HG02759 (cell line): ENCODE data around the gene FRMD4A.
"Not testable (repeated sequence)": the region's sequence is repeated elsewhere in the genome, so short reads cannot be mapped to it uniquely, and the experiment has no call there.

Source experiments
- ATAC-seq: cut with Tn5 transposase; IDR thresholded peaks from one replicate; pipeline ENCODE4 v1.9.1; 2021; ENCODE audit warnings: mild to moderate bottlenecking, moderate library complexity; ENCODE audit not compliant: unreplicated experiment

Gene FRMD4A

GRCh38 chr10:14244147-14244546 lies 86.6 kb downstream of the FRMD4A start:
- no peak for ATAC-seq

GRCh38 chr10:14243221-14243620 lies 87.5 kb downstream of the FRMD4A start:
- no peak for ATAC-seq

DNA sequence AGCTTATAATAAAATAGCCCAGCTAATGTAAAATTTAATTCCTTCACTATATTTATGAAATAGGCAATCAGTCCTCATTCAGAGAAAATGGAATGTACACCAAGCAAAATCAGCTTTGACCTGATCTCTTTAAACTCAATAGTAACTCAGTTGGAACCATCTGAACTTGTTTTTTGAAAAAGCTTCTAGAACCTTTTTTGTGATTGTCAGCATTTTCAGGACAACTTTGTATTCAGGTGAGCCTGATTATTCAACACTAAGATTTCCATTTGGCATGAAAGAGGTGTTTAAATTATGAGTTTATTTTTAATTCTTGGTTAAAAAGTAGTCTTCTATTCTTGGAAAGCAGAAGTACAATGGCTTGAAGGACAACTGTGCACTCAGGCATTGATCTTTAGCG lies 89.5 kb downstream of the FRMD4A start:
- no peak for ATAC-seq

GRCh38 chr10:14240253-14241189 lies 90.2 kb downstream of the FRMD4A start:
- ATAC-seq: no peak

GRCh38 chr10:14238659-14239058 lies 92.1 kb downstream of the FRMD4A start:
- ATAC-seq: not testable (repeated sequence)

DNA sequence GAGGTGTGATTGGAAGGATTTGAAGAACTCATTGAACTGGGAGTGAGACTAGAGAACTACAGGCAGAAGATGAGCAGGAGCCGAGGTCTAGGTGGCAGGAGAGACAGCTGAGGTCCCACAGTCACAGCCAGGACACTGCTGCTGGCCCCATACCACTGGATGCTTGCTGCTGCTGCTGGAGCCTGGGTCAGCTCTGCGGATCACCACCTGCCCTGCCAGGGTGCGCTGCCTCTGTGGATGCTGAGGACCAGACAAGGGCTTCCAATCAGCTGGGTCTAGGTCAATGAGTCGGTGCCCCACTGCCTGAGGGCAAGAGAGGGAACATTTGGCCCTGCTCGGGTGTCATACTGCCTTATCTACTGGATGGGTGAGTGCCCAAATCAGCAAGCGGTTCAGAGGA lies 94.4 kb downstream of the FRMD4A start:
- no peak for ATAC-seq

DNA sequence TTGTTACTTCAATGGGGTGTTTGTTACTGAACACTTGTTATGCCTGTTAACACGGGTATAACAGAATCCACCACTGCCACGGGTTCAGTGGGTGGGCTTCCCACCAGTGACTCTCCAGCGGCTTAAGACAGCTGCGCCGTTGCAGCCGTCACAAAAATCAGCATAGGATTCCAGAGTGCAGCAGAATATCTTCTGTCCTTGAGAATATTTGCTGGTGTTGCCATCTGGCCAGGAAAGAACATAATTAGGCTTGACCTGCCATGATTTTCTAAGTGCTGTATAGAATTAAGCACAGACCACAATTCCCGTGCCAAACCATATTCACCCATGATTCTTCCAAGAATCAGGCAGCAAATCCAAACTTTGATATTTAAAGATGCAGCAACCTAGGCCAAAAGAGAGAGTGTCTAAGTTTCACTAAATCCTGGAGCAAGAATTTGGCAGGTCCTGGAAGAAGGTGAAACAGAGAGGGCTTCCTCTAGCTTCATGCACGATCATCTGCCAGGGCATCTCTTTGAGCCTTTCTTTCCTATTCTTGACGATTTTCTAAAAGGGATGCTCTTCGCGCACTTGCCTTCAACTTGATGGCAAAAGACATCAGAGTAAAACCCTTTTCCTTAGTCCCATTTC lies 95.0 kb downstream of the FRMD4A start:
- ATAC-seq: no peak

DNA sequence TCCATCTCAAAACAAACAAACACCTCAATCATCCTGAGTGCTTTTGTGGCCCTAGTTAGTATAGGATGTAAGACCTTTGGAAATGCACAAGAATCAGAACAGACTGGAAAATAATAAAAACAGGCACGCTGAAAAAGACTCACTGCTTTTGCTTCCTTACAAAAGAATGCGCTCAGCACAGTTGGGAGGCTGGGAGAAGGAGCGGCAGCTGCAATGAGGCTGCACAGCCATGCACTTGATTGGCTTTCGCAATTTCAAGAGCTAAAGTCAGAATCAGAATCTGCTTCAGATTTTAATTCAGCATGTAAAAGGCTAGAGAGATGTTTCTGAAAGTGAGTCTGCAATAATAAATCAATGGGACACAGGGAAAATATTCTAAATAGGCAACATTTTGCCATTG lies 97.2 kb downstream of the FRMD4A start:
- ATAC-seq: no peak

DNA sequence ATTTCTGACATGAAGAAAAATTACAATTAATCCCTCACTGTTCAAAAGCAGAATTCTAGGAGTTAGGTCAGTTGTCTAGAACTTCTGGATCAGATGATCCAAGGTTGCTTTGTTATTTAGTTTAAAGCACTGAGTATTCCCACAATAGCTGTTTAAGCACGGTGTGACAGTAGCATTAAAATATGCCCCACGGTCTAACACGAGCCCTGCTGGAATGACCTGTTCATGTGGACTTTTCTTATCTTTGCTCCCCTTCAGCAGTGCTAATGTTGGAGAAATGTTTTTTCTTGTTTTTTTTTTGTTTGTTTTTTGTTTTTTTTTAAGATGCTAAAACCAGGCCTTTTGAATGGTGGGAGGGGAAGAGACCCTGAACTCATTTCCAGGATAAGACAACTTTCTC lies 101.9 kb downstream of the FRMD4A start:
- ATAC-seq: not testable (repeated sequence)

DNA sequence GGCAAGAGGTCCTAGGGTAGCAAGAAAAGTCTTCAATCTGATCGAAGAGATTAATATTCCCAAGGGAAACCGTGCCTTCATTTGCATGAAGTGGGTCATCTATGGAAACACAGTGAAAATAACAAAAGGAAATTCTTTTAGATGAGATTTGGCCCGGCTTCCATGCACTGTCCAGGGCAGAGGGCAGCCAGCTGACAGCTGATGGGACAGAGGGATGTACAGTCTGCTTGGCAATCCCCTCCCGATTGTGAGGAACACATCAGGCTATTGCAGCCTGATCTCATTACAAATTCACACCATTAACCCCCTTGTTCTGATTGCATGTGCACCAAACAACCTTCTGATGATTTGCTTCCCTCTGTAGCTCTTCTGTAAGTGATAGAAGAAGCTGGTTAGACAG lies 105.3 kb downstream of the FRMD4A start:
- ATAC-seq: no peak

DNA sequence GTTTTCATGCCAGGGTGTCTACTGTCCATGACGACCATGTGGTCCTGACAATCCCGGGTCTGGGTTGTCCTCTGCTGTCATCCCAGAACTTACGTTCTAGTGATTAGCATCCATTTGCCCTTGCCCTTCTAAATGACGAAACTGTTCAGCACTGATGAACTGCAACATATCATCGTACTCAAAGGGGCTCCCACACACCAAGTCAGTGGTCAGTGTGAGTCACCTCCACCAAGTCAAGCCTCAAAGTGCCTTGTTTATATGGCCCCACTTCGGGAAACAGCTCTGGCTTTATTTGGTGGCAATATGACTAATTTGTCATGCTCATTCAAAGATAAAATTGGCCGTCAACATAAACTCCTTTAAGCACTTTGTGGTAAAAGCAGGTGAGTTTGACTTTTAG lies 110.7 kb downstream of the FRMD4A start:
- ATAC-seq: no peak

- ATAC-seq: no peak
These were observed 111.3 kb downstream of the FRMD4A start for GRCh38 chr10:14219411-14219810.

- no peak for ATAC-seq
These were observed 115.1 kb downstream of the FRMD4A start for GRCh38 chr10:14215641-14216040.

DNA sequence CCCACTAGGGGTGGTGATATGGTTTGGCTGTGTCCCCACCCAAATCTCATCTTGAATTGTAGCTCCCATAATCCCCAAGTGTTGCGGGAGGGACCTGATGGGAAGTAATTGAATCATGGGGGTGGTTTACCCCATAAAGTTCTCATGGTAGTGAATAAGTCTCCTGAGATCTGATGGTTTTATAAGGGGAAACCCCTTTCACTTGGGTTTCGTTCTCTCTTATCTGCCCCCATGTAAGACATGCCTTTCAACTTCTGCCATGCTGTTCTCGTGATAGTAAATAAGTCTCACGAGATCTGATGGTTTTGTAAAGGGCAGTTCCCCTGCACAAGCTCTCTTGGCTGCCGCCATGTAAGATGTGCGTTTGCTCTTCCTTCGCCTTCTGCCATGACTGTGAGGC lies 117.0 kb downstream of the FRMD4A start:
- not testable (repeated sequence) for ATAC-seq

DNA sequence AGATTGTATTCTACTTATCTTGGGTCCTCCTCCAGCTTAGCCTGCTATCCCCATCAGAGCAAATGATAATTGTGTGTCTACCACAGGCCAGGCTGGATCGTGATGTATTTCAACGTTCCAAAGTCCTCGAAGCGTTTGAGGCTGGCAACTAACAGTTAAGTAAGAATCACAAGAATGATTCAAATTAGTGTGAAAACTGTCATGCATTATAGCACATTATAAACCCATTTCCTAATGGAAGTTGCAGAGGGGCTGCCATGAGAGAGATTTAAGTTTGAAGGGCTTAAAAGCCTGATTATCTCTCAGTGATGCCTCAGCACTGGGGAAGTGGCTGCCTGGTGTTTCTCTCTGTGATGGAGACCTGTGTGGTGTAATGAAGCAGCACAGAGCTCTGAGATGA lies 119.1 kb downstream of the FRMD4A start:
- no peak for ATAC-seq

GRCh38 chr10:14208231-14208630 lies 122.5 kb downstream of the FRMD4A start:
- ATAC-seq: no peak

GRCh38 chr10:14205233-14205632 lies 125.5 kb downstream of the FRMD4A start:
- ATAC-seq: no peak

DNA sequence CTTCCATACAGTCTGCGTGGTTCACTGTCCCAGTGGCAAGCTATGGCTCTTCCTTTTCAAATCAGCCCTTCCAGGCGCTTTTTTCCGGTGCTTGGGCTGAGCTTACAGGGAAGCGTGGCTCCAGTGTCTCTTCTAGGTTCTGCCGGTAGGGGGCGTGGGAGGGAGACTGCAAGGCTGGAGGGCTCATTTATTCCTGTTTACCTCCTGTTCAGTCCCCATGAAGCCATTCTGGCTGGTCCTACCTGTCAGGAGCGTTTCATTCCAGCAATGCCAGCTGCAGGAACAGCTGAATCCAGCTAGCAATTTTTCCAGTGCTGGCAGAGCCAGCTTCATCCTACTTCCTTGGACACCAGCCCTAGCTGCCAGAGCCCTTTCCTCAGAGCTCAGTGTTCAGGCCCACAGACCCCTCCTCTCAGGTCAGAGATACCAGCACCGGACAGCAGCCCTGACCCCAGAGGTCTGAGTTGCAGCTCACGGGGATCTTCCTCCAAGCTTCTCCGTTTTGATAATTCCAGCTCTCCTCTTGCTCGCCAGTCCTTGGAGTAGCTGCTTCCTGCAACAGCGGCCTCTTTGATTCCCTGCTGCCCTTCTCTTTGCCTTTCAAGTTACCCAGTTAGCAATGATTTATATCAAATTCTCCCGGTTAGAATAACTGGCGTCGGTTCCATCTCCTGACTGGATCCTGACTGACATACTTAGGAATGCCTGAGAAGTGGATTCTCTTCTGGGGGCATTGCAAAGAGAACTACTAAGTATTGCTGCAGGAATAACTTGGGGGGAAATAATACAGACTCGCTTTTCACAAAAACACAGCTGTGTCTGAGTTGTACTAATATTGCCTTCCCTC lies 129.8 kb downstream of the FRMD4A start:
- ATAC-seq: no peak

- not testable (repeated sequence) for ATAC-seq
These were observed 131.6 kb downstream of the FRMD4A start for GRCh38 chr10:14199098-14199497.

- no peak for ATAC-seq
These were observed 132.6 kb downstream of the FRMD4A start for GRCh38 chr10:14198078-14198477.

- no peak for ATAC-seq
These were observed 134.6 kb downstream of the FRMD4A start for GRCh38 chr10:14196113-14196512.
